CD1c-positive myeloid dendritic cell (primary cell): Measurements from ENCODE around the gene RNF180.
"Not testable (repeated sequence)": the region's sequence is repeated elsewhere in the genome, so short reads cannot be mapped to it uniquely, and the experiment has no call there.

Experiments
- DNase-seq: peaks from one replicate; pipeline ENCODE4 v3.0.0-alpha.2; 2016; ENCODE audit errors: extremely low spot score

Gene RNF180

DNA sequence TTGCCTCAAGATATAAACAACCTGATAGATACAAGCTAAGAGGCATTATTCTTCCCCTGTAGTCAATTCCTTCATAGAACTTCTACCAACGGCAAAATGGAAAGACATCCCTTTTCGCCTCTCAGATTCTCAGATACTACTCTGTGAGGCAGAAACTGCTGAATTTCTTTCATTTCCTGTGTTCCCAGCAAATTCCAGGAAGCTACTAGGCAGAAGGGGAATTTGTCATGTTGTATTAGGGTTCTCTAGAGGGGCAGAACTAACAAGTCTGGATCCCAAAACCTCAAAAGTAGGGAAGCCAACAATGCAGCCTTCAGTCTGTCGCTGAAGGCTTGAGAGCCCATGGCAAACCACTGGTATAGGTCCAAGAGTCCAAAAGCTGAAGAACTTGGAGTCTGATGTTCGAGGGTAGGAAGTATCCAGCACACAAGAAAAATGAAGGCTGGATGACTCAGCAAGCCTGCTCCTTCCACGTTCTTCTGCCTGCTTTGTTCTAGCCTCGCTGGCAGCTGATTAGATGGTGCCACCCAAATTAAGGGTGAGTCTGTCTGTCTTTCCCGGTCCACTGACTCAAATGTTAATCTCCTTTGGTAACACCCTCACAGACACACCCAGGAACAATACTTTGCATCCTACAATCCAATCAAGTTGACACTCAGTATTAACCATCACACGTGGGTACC lies 15.2 kb downstream of the RNF180 start:
- DNase-seq = no peak

DNA sequence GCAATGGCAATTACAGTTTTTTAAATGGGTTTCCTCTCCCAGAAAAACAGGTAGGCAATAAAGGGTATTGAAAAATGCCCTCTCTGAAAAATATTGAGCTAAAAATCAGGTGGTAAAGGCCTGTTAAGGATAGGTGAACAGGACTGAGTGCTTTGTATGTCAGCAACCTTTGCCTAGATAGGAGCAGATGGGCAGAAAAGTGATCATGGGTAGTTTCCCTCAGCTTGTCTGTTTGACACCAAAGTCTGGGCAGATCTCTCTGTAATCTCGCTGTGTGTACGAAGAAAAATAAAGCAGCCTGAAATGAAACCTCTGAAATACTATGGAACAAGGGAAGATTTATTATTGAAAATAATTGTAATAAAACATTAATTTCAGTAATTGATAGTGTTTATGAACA lies 15.8 kb downstream of the RNF180 start:
- no peak for DNase-seq

DNA sequence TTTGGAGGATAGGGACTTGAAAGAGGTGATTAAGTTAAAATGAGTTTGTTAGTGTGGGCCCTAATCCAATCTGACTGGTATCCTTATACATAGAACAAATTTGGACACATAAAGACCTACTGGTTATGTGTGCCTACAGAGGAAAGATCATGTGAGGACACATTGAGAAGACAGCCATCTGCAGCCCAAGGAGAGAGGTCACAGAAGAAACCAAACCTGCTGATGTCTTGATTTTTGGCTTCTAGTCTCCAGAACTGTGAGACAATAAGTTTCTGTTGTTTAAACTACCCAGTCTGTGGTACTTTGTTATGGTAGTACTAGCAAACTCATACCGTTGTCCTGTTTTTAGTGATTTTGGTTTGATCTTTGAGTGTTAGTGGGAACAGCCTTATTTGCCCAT lies 18.3 kb downstream of the RNF180 start:
- DNase-seq = no peak

DNA sequence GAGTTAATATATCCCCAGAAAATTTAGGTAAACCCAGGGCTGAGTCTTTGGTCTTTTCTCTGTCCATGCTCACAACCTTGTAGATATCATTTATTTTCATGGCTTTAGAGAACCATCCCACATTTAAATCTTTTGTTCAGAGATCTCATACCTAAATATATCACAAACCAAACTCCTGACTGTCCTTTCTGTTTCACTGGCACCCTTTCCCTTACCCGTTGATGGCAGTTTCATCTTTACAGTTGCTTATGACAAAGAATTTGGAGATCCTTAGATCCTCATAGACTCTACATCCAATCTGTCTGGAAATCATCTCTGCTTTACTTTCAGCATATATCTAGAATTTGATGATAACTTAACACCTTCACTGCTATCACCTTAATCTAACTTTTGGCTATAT lies 19.2 kb downstream of the RNF180 start:
- DNase-seq = no peak

DNA sequence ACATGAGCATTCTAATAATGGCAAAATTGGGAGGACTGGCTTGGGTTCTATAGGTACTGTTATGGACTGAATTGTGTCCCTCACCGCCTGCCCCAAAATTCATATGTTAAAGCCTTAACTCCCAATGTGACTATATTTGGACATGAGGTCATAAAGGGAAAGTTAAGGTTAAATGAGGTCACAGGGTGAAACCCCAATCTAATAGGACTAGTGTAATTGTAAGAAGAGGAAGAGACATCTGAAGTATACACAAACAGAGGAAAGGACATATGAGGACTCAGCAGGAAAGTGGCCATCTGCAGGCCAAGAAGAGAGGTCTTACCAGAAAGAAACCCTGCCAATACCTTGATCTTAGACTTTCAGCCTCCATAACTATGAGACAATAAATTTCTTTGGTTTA lies 23.1 kb downstream of the RNF180 start:
- no peak for DNase-seq

DNA sequence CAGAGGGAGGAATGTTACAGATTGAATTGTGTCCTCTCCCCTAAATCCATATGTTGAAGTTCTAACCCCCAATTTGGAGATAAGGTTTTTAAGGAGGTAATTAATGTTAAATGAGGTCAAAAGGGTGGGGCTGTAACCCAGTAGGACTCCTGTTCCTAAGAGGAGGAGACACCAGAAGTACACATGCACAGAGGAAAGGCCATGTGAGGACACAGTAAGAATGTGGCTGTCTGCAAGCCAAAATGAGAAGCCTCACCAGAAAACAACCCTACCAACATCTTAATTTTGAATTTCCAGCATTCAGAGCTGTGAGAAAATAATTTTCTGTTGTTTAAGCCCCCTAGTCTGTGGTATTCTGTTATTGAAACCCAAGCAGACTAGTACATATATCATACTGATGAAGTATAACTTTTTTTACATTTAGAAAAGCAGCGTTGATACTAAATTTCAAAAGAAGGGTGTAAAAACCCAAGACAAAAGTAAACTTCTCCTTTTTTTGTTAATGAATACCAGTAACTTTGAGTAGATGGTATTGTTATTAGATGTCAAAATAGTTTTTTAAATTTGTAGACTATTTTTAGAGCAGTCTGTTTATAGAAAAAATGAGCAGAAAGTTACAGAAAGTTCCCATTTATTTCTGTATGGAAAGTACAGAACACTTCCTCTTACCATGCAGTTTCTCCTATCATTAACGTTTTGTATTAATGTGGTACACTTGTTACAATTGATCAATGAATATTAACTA lies 25.1 kb downstream of the RNF180 start:
- no peak for DNase-seq

DNA sequence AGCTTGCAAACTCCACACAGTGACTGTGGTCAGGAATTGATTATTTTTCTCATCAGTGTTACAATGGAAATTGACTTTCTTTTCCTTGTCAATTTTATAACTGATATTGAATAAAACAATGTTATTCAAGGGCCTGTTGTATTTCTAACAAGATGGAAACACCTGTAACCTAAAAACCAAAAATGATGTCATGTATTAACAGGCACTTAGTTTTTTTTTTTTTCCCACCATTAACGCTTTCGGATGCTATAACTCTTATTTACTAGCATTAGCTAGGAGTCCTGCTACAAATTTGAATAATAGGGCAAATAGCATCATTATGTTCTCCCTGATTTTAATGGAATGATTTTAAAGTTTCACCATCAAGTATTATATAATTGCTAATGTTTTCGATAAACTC lies 30.3 kb downstream of the RNF180 start:
- no peak for DNase-seq

DNA sequence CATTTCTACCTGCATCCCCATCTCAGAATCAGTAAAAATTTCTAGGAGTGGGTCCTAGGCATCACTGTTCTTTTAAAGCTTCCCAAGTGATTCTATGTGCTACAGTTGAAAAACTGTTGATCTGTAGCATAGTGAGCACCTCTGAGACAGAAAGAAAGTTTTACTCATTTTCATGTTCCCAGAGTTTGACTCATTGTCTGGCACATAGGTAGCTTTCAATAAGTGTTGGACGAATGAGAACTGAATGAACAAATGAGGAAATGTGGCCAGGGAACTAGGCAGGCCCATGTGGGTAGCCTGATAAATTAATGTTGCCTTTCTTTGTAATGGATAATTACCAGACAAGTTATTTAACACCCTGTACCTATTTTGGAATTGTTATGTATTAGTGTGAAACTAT lies 33.8 kb downstream of the RNF180 start:
- DNase-seq = no peak

DNA sequence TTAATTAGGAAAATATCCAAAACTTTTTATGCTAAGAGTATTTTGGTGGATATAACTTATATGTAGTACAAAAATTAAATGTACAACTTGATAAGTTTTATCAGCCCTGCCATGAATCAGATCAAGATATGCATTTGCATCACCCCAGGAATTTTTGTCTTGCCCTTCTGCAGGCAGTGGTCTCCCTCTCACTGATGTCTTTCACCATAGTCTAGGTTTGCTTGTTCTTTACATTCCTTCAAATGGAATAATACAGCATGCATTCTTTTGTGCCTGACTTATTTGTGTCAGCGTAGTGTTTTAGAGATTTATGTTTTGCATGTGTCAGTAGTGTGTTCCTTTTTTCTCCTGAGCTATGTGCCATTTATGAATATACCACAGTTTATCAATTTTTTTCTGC lies 36.4 kb downstream of the RNF180 start:
- no peak for DNase-seq

DNA sequence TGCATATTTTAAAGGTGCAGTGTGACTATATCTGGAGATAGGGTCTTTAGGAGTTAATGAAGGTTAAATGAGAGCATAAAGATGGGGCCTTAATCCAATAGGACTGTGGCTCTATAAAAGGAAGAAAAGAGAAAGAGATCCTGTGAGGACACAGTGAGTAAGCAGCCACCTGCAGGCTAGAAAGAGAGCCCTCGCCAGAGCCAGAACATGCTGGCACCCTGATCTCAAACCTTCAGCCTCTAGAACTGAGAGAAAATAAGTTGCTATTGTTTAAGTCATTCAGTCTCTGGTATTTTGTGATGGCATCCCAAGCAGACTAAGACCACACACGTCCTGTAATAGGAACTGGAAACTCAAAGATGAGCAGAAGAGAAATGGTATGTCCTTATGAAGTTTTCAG lies 41.0 kb downstream of the RNF180 start:
- DNase-seq = no peak

DNA sequence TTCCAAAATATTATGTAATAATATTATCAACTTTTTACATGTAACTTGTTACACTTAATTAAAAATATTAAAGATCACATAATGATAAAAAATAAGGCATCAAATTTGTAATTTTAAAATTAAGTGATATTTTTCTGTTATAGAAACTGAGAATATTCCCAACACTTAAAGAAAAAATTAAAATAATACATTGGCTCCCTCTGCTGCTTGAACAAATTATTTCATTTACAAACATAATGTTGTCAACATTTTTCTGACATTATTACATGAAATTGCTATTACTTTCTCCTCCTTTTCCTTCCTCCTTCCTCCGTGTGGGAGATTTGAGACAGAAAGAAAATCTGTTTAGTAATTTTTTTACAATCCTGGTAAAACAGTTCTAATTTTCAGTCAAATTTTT lies 42.3 kb downstream of the RNF180 start:
- no peak for DNase-seq

DNA sequence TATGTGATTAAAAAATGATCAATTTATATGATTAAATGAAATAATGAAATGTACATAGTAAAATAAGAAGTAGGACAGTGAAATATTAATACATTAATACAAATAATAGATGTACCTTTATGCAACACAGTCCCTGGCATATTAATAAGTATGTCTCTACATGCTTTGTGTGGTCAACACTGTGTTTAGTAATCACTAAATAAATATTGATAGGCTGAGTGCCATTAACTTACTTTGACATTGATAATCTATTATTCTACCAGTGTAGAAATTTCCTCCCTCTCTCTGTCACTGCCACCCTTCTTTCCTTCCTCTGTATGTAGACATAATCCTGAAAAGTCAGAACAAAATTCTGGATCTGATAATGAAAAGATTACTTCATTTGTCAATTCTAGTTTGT lies 43.7 kb downstream of the RNF180 start:
- no peak for DNase-seq

DNA sequence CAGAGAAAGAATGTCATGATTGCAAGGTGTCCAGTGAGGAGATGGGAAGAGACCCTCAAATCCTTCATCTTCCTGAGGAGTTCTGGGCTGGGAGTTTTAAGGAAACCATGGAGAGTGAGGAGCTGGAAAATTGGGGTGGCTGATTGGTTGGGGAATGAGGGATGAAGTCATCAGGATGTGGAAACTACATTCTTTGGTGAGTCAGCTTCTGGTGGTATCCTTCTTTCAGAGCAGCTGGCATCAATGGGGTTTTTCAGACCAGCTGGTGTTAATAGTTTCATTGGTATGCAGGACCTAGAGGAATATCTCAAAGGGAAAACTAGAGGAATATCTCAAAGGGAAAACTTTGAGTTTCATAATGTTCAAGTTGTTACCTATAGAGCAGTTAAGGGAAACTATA lies 45.2 kb downstream of the RNF180 start:
- no peak for DNase-seq

DNA sequence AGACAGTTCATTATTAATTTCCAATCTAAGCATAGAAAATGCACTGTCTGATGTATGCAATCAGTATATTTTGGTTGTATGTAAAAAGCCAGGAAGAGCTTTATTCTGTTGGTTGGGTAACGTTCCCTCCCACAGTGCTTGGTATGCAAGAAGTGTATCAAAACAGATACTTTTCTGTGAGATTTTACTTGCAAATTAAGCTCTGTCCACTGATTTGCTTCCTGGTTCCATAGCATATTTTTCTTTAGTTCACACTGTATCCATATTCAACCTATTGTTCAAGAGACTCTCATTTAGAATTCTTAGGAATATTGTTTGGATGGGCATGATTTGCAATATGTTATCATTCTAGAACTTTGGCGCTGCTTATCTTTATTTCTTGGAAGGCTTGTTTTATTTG lies 47.4 kb downstream of the RNF180 start:
- no peak for DNase-seq

DNA sequence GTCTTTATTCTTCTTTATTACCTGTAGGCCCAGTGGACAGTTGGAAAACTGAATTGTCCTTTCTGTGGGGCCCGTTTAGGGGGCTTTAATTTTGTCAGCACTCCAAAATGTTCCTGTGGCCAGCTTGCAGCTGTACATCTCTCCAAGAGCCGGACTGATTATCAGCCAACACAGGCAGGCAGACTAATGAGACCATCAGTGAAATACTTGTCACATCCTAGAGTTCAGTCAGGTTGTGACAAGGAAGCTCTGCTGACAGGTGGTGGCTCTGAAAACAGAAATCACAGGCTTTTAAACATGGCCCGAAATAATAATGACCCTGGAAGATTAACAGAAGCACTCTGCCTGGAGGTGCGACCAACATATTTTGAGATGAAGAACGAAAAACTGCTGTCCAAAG lies 47.9 kb downstream of the RNF180 start:
- no peak for DNase-seq

DNA sequence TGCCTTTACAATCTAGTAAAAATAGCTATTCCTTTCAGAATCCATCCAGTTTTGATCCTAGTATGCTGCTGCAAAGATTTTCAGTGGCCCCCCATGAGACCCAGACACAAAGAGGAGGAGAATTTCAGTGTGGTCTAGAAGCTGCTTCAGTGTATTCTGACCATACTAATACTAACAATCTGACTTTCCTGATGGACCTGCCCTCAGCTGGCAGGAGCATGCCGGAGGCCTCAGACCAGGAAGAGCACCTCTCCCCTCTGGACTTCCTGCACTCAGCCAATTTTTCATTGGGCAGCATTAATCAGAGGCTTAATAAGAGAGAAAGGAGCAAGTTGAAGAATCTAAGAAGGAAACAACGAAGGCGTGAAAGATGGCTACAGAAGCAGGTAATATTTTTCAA lies 48.5 kb downstream of the RNF180 start:
- DNase-seq = no peak

DNA sequence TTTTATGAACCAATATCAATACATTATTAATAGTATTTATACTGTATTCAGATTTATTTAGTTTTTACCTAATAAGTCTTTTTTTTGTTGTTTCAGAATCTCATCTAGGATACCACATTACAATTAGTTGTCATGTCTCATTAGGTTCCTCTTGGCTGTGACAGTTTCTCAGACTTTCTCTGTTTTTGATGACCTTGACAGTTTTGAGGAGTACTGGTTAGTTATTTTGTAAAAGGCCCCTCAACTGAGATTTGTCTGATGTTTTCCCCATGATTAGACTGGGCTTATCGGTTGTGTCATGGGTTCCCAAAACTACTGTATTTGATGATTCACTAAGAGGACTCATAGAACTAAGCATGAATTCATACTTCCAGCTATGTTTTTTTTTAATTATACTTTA lies 56.3 kb downstream of the RNF180 start:
- DNase-seq = no peak

DNA sequence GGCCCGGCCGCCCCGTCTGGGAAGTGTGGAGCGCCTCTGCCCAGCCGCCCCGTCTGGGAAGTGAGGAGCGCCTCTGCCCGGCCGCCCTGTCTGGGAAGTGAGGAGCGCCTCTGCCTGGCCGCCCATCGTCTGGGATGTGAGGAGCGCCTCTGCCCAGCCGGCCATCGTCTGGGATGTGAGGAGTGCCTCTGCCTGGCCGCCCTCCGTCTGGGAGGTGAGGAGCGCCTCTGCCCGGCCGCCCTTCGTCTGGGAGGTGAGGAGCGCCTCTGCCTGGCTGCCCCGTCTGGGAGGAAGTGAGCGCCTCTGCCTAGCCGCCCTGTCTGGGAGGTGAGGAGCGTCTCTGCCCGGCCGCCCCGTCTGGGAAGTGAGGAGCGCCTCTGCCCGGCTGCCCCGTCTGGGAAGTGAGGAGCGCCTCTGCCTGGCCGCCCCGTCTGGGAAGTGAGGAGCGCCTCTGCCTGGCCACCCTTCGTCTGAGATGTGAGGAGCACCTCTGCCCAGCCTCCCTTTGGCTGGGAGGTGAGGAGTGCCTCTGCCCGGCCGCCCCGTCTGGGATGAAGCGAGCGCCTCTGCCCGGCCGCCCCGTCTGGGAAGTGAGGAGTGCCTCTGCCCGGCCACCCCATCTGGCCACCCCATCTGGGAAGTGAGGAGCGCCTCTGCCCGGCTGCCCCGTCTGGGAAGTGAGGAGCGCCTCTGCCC lies 59.8 kb downstream of the RNF180 start:
- not testable (repeated sequence) for DNase-seq

DNA sequence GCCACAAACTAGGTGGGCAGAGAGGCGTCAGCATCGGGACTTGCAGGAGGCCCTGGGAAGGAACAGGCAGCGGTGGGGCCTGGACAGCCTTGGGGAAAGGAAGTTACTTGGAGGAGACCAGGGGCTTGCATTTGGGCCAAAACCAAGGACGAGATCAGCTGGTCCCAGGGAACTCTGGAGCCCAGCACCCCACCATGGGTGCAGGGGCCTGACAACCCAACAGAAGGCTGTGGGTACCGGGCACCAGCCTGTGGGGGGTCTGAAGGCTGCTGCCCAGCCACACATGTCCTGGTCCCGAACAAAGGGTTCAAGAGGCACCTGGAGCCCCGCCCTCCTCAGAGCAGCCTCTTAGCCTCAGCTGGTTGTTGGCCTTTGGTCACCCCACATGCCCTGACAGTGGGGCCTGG lies 61.5 kb downstream of the RNF180 start:
- DNase-seq = not testable (repeated sequence)

DNA sequence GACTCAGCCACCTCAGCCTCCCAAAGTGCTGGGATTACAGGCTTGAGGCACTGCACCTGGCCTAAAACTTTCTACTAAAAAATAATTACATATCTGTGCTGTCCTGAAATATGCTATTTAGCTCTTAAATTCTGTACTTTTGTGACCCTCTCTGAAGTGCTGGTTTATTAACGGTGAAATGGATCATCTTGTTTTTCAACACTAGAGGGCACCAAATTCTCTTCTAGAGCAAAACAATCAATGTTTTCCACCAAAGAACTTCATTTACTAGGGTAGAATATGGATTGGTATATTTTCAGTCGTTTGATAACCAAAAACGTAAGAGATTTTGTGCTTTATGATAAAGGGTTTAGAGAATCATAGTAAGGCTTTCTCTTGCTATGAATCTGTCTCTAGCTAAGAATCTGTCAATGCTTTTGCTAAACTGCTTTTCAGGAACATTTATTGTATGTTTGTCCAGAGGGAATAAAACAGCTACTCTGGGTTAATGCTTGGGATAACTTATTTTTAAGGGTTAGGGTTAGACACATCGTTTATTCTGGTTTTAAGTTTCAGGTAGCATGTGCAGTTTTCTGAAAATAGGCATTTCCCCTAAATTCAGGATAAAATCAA lies 63.6 kb downstream of the RNF180 start:
- peak; percentile 10 for DNase-seq

DNA sequence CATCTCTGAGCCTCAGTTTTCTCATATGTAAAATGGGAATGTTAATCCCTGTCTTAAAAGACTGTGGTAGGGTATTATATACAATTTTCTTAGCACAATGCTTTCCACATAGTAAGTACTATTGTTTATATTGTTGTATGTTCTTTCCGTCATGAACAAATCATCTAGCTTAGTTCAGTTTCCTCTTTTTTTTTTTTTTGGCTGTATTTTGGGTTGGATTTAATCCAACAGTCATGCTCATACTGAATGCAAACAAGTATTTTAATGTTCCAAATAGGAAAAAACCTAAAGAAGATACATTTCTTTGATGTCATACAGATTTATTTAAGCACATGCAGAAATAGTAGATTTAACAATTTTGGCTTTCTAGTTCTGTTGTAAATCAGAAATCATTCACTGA lies 95.1 kb downstream of the RNF180 start:
- no peak for DNase-seq

DNA sequence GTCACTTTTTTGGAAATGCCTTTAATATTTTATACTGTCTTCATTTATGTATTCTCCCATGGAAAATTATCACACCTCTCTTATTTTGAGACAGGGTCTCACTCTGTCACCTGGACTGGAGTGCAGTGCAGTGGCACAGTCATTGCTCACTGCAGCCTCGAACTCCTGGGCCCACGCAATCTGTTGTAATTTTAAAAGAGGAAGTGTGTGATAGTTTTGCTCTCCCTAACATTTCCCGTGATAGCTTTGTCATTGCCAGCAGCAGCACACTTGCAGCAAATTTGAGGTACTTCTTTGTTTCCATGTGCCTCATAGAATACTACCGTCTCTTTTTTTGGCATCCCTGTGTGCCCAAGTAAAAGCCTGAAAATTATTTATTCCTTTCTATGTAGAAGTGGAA lies 103.5 kb downstream of the RNF180 start:
- peak; percentile 2 for DNase-seq

DNA sequence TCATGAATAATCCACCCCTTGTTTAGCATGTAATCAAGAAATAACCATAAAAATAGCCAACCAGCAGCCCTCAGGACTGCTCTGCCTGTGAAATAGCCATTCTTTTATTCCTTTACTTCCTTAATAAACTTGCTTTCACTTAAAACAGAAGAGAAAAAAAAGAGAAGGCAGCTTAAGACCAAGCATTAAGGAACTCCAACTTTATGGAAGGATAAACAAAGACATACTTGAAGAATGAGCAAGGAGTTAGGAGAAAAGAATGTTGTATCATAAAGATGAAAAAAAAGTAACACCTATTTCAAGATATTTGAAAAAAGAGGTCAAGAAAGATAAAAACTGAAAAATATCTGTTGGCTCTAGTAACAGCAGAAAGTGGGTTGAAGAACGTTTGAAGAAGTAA lies 107.6 kb downstream of the RNF180 start:
- DNase-seq = no peak
